IMR-90 (cell line): ENCODE measurements around the gene LY6G5C. TPM values are rescaled to one million over a fixed set of nuclear protein-coding genes. Genes with fewer than 3 reads are reported as not detected.

ENCODE experiments used
- CTCF ChIP-seq: conservative IDR thresholded peaks from 2 replicates; pipeline ENCODE4 v1.5.1; 2012; ENCODE audit warnings: mild to moderate bottlenecking, low read depth, low read length, improper control_type of control experiment
- polyA plus RNA-seq, 3 experiments: library from polyadenylated mRNA; depleted of rRNA; stranded (reverse); fragments of >200 nt; gene quantifications; 2 replicates each; pipeline ENCODE4 v1.2.3, GENCODE V29; 2012; ENCODE audit warnings: low replicate concordance in 1 of 3
- total RNA-seq: library from RNA; depleted of rRNA; stranded (reverse); fragments of >200 nt; gene quantifications from 2 replicates; pipeline ENCODE4 v1.2.3, GENCODE V29; 2012

LY6G5C gene
- total and polyA plus RNA-seq, 2 of the 4 experiments (the other 2 are of a cell fraction): 0.18 to 2.0 TPM

- TF ChIP-seq CTCF: no peak
These were observed 15.9 kb downstream of the LY6G5C start, which contains the start of gene GPANK1 (continued) for GRCh38 chr6:31664790-31665500.
